Measurements from ENCODE around the gene SAP25.
"Not testable (repeated sequence)": the region's sequence is repeated elsewhere in the genome, so short reads cannot be mapped to it uniquely, and the experiment has no call there.

The SAP25 gene

DNA sequence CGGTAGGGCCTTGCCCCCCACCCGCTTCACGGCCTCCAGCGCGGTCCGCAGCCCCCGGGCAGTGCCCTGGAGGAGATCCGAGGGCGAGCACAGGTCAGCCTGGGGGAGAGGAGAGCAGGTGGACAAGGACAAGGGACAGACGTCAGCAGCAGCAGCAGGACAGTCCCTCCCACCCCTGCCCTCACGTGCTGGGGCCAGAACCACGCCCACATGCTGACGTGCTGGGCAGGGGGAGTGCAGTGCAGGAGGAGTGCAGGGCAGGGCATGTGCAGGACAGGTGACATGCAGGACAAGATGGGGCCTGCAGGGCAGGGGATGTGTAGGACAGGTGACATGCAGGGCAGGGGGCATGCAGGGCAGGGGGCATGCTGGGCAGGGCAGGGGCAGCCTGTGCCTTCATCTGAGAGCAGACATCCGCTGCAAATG is 1.5 kb upstream of the SAP25 start:
- FAIRE-seq: no peak

DNA sequence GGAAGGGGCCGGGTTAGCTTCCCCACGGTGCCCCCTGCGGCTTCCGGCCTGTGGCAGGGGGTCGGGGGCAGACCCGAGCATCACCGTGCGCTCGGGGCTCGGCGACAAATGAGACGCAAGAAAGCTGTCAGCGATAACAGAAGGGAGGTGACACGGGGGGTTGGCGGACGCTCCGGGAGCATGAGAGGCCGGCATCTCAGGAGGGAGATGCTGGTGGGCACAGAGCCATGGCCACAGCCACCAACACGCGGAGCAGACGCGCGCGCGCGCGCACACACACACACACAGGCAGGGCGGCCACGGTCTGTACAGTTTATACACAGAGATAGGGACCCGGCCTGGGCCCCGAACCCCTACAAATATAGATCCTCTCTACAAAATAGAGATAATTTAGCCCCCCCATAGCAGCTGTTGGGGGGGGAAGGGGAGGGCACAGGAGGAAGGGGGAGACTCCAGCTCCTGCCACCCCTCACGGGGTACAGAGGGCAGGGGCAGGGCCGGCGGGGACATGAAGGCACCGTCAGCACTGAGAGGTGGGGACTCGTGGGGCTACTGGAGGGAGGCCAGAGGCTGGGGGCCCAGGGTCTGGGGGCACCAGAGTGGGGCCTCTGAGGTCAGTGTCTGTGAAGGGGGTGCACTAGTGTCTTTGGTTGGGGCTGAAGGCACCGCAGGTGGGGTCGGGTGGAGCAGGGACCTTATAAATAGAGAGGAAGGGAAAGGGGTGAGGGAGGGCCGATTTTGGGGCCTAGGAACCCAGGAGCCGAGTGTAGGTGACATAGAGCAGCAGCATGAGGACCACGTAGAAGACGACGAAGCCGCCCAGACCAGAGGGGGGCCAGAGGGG is 884 bp upstream of the SAP25 start:
- FAIRE-seq: no peak

DNA sequence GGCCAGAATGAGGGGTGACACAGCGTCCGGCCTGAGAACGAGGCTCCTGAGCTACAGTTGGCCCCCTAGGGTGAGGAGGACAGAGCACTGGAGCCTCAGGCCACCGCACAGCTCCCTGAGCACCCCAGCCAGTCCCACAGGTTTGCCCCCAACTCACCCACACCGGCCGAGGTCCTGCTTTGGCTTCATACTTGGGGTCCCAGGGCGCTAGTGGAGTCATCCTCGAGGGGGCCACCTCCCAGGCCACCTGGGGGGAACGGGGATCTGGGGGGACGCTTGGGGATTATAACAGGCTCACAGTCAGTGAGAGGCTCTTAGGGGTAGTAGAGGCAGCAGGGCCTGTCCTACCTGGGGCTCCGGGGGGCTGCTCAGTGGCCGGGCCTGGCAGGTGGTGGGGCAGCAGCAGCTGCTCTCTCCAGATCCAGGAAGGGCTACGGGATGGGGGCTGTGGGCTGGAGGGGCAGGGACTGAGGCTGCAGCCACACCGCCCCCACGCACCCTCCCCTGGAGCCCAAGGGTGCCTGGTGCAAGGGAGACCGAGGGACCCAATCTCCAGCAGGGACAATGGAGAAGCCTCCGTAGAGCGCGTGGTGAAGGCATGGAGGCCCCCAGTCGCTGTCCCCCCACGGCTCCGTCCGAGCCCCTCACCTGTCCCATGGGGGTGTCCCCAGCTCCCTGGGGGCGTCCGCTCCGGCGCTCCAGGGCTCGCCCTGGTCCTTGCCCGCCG is 588 bp downstream of the SAP25 start:
- FAIRE-seq: no peak

DNA sequence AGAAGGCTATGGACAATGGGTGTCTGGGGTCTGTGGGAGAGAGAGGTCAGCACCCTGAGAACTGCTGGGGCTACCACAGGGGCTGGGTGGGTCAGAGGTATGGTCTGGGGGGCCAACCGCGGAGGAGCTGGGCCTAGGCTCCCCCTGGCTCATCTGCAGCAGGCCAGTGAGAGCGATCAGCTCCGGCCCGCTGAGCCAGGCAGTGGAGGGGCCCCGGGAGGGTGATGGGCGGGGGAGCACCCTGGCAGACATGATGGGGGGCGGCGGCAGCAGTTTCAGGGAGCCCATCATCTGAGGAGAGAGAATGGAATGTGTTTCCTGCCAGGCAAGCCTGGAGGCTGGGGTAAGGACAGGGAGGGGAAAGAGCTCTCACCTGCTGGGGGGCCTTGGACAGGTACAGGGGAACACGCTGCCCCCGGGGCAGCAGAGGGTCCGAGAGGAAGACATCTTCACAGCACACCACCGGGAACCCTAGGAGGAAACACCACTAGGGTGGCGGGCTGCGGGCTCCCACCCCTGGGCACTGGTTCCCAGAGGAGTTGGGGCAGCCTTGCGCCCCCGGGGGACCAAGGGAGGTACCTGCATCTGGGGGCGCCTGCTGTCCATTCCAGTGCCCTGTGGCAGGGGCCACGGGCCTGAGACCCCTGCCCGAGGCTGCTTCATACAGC is 1.3 kb downstream of the SAP25 start:
- no peak for FAIRE-seq

DNA sequence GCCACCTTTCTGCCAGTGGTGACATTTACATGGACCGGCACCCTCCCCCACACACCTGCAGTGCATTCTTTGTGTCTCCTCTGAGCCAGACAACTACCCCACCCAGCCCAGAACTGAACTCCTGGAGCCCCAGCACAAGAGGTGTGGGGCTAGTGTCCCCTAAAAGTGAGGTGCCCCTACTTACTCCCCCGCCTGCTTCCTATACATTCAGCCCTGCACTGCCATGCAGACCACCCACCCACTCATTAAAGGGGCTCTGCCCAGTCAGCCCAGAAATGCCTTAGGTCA is 1.9 kb downstream of the SAP25 start:
- no peak for FAIRE-seq

DNA sequence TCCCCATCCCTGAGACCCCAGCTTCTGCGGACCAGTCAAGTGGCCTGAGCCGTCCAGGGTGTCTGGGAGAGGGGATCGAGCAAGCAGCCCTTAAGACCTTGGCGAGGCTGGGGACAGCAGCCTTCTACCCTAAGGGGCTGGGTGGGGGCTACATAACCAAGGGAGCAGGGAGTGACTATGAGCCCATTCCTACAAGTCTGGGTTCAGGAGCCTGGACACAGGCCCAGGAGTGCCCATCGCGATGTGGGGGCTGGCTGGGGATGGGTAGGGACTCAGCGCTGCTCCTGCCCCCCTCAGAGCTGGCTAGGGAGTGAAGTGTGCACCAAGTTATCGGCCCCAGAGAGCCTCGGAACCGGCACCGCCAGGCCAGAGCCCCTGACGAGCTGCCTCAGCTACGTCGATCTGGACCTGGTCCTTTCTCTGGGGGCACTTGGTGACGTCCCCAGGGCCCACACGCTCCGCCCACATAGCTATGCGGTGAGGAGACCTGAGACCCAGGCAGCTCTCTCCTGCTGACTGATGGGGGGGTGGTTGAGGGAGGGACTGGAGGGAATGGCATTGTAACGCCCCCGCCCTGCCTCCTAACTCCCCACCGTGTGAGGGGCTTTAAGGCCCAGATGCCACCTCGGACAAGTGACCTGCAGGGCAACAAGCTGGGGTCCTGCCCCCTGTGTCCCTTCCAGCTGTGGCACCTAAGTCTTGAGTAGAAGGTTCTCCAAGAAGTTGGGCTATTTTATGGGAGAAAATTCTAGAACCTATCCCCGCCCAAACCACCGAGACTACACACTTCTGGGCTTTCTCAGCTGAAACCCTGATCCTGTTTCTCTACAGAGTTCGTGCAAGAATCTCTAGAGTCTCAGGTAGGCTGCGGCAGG is 2.5 kb downstream of the SAP25 start:
- no peak for FAIRE-seq

DNA sequence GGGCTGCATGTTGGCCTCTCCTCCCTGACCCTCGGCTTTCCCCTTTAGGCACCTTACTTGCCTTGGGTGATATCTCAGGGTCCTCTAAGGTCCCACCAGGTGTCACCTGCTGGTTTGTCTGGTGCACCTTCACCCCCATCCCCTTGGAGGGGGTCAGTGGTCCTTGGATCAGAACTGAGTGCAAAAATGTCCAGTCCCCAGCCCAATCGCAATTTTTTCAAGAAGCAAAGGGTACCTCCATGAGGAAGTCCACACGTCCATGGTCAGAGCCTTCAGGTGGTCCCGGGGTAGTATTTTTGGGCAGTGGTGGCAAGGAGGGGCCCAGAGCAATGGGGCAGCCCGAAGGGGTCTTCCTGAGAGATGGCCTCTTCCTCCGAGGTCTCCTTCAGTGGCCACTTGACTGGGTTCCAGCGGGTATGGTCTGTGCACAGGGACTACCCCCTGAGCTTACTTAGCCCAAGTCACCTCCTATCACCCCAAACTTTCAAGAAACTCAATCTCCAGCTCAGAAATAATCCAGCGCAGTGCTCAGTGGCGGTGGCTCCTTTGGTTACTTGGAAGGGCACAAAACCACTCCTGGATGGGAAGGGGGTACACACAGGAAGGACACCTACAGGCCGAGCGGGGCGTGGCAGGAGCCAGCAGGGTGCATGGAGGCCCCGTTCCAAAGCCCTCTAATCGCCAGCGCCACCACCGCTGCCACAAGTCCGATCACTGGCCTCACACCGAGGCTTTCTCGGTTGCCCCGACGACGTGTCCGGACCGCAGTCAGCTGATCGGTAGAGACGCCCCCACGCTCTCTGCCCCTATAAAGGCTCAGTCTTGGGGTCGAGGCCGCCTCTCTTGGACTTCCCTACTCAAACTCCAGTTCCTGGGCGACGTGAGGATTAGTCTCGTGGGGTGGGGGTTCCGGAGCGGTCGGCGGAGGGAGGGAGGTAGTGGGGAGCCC is 4.5 kb downstream of the SAP25 start:
- FAIRE-seq: no peak

DNA sequence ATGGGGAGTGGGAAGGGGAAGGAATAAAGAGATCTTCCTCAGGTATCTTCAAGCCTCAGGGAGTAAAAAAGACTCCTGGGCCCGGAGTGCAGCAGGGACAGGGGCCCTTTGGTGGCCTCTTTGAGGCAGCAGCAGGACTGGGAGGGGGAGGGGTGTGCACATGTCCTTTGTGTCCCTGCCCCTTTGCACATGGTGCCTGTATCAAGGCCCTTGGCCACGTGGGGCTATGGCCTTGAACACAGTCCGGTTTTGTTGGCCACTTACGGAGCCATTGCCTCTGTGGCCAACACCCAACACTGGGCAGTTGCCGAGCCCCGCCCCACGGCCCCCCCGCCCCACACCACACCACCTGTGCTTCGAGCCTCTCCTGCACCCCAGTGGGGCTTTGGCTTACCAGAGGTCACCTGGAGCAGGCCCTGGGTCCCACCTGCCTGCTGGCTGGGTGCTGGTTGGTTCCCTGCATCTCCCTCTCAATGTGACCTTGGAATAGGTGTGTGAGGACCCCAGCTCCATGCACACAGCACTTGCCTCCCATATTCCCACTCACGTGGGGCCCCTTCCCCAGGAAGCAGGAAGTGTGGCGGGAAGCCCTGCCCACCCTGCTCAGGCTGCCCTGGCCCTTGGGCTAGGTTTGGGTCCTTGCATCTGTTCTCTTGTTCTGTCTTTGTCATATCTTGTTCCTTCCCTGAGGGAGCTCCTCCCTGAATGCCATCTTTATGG is 5.4 kb downstream of the SAP25 start:
- no peak for FAIRE-seq

DNA sequence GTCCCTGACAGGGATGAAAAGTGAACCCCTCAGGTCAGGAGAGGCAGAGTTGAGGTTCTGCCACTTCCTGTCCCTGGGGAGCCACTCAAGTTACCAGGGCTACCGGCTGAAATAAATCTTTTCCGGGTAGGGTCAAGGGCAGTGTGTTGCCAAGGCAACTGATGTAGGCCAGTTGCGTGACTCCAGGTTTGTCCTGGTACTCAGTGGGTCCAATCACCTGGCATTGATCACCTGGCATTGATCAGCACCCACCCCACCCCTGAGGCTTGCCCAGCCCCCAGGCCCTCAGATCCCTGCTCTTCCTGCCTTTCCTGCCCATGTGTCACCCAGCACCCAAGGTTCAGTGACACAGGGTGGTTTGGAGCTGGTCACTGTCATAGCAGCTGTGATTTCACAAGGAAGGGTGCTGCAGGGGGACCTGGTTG is 5.9 kb downstream of the SAP25 start:
- no peak for FAIRE-seq

DNA sequence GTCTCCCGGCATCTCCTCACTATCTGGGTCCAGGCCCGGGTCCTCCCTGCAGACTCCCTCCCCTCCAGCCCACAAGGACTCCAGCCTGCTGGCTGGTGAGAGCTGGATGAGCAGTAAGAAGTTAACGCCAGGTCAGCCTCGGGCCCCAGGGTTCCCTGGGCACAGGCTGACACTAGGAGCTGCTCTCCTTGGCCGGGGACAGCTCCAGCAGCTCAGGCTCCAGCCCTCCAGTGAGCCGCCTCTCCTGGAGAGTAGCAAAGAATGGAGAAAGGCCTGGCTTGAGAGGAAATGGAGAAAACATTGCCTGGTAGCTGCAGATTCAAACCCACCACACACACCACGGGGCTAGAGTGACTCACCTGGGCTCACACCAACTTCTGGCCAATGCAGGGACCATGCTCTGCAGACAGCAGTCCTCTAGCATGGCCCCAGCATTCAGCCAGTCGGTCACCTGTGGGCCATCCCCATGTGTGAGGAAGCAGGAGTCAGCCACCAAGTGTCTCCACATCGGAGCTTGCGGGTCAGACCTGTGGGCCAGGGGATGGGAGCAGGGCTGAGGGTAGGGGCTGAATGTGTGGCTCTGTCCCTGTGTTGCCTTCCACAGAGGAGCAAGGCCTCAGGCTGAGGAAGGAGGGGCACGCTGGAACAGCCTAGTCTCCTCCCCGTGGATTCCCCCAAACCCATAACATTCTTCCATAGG is 6.5 kb downstream of the SAP25 start:
- FAIRE-seq: no peak

DNA sequence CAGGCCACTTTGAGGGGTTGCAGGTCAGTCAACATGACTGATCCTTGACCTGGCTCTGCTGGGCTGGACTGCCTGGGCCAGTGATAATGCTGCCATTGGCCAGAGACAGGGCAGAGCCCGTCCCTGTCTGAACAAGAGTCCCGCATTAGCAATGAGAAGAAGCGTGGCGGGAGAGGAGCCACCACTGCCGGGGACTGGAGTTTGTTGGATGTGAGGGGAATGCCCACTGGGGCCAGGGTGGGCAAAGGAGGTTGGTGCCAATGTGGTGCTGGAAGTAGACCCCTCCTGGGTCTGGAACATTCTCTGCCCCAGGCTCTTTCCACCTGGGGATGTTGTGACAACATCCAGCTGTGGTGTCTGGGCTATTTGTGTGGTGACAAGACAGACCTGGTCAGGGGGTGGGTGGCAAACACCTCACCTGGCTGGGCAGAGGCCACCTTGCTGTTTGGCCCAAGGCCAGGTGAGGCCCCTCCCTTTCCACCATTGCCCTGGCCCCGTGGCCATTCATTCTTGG is 7.6 kb downstream of the SAP25 start:
- no peak for FAIRE-seq

DNA sequence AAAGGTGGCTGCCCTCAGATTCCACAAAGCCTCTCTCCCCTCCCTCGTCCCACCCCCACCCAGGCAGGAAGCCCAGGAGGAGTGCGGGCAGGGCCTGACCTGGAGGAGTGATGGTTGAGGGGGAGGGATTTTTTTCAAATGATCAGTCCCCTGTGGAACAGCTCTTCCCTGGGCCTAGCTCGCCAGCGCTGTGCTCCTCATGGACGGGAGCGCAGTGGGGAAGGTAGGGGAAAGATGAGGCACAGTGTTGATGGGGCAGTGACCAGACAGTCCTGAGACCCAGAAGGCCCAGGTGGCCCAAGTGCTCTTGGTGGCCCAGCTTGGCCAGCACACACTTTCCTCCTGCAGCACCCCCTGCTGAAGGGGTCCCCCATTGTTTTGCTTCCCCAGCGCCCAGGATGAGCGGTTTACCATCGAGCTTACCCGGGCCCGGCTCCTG is 8.5 kb downstream of the SAP25 start:
- FAIRE-seq: no peak

DNA sequence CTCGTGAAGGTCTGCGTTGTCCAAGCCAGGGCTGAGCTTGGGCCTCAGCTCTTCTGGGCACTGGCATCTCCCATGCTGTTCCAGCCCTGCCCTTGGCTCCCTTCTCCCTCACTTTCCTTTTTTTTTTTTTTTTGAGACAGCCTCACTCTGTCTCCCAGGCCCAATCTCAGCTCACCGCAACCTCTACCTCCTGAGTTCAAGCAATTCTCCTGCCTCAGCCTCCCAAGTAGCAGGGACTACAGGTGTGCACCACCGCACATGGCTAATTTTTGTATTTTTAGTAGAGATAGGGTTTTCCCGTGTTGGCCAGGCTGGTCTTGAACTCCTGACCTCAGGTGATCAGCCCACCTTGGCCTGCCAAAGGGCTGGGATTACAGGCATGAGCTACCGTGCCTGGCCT is 9.3 kb downstream of the SAP25 start:
- not testable (repeated sequence) for FAIRE-seq

DNA sequence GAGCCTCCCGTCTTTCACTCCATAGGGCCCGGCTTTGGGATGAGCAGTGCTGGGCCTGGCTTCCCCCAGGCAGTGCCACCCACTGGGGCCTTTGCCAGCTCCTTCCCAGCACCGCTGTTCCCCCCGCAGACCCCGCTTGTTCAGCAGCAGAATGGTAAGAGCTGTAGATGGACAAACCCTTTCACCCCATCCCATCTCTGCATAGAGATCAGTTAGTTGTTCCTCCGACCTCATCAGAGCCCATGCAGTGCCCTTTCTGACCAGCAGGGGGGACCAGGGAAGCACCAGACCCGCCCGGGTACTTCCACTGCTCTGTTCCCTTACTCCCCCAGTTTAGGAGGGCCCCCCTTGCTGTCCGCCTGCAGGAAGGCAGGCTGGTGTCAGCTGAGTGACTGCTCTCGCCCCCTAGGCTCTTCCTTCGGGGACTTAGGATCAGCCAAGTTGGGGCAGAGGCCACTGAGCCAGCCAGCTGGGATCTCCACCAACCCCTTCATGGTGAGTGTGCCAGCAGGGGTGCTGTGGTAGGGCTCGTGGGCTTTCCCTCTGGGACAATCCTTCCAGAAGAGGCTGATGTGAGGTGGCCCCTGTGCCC is 9.8 kb downstream of the SAP25 start:
- FAIRE-seq: no peak

DNA sequence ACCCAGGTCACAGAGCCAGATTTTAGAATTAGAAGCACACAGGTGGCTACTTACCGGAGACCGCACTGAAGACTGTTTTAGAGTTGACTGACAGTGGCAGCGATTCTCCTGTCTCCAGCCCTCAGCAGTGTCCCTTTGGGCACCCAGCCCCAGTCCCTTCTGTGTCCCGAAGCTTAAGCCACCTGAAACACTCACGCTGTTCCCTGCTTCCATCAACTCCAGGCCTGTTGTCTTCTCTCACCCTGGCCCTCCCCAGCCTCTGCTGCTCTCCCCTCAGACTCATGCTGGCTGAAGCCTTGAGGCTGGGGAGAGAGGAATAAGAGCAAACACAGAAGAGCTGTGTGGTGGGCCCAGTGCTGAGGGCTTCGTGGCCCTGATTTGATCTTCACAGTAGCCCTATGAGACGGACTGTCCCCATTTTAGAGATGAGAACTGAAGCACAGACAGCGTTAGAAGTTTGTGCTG is 10.6 kb downstream of the SAP25 start:
- FAIRE-seq: no peak

DNA sequence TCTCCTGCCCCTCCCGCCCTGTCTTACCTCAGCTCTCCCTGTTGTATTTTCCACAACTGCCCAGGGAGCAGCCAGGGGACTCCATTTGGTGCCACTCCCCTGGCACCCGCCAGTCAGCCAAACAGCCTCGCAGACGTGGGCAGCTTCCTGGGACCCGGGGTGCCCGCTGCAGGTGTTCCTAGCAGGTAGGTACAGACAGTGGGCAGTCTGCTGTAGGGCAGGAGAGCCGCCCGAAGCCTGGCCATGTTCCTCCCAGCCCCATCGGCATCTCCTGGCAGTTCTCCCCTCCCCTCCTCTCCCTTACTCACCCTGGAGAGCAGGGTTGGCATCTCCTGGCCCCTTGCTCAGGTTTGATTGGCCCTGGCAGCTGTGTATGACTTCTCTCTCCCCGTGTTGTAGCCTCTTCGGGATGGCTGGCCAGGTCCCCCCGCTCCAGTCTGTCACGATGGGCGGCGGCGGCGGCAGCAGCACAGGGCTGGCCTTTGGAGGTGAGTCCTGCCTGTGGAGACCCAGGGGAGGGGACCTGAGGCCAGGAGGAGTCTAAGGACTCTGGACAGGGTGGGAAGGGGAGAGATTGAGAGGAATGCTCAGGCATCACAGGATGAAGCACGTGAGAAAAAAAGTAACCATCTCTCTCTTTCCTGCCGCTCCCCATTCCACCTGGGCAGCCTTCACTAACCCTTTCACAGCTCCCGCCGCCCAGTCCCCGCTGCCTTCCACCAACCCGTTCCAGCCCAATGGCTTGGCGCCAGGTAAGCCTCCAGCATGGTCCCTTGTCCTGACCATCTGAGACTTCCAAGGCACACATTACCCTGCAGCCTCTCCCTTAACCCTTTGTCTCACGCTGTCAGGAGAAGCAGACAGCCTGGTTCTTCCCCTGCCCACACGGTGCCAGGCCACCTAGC is 11.3 kb downstream of the SAP25 start:
- no peak for FAIRE-seq

DNA sequence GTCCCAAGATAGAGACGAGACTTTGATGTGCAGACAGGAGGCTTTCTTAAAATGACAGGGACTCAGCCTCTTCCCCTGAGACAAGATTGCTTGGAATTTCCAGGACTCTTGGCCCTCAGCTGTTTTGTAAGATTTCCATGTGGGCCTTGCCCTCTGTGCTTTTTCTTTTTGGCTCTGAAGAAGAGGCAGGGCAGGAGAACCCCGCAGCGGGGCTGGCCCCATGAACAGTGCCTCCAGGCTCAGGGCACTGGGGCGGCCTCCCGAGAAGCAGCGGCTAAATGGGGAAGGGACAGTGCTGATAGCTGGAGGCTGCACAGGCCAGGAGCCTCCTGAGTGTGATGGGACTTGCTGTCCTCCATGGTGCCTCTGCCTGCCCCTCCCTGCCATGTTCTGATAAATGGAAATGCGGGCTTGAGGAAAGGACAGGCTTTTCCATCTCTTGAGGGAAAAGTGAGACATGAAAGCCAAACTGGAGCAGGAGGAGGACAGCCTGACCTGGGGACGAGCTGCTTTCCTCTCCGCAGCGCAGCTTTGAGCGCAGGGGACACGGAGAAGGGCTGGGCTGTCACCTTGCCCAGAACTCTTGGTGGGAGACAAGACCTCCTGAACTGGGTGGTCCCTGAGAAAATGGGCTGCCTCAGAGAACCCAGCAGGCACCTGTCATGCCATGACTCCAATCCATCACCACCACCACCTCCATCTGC is 12.1 kb downstream of the SAP25 start:
- no peak for FAIRE-seq

DNA sequence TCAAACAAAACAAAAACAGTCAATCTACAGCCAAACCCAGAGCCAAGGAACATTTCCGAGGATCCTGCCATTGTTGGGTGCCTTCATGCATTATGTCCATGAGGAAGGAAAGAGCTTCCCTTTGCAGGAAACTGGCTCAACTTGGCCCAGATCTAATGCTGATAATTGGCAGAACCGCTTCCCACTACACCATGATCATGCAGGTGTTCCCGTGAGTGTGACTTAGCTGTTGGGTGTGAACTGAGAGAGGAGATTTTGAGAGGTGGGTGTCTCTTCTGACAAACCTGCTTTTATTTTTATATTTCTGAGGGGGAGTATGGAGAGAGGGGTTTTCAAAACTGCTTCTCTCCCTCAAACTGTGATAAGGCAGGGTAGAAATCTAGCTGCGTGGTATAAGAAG is 14.6 kb downstream of the SAP25 start:
- no peak for FAIRE-seq
